Endothelial cell of umbilical vein (primary cell): ENCODE data around the gene GRIK1. TPM values are rescaled to one million over a fixed set of nuclear protein-coding genes. Genes with fewer than 3 reads are reported as not detected.

Source experiments
- BruUV-seq: library from RNA; stranded (reverse); fragments of 400-500 nt; replicated peaks from 2 replicates; lab custom pipeline; 2021; lab: Mats Ljungman, UMichigan
- CTCF ChIA-PET: fragments of 300-600, 350-600 bp; sonication (Branson Sonifier 250); formaldehyde crosslinking; loops from one replicate; lab custom pipeline; 2021; ENCODE audit warnings: antibody characterized with exemption, inconsistent platforms; lab: Charles Lee
- POLR2A ChIA-PET: fragments of 300-600, 350-600 bp; sonication (Branson Sonifier 250); formaldehyde crosslinking; loops from one replicate; lab custom pipeline; 2021; ENCODE audit warnings: antibody characterized with exemption, inconsistent platforms; lab: Charles Lee
- DNase-seq: peaks from one replicate; pipeline ENCODE4 v3.0.0-alpha.2; 2011; ENCODE audit warnings: low read depth, low spot score
- FAIRE-seq: peaks from 2 replicates; lab custom pipeline; 2011; peaks lifted over from hg19 to GRCh38; lab: Jason Lieb, UNC
- H2AFZ ChIP-seq: 2 replicates; pipeline ENCODE4 v1.6.0; 2012; ENCODE audit warnings: low read depth, low read length, control low read depth, inconsistent platforms
- H3K27ac ChIP-seq: 2 replicates; pipeline ENCODE4 v1.5.1; 2011; ENCODE audit warnings: low read depth, mild to moderate bottlenecking, control low read depth, low read length, moderate library complexity; ENCODE audit not compliant: insufficient read depth
- H3K27me3 ChIP-seq, 2 experiments: 2 replicates each; pipeline versions ENCODE4 v1.6.0 to v1.6.1; 2011; ENCODE audit warnings: low read length in 2 of 2, mixed read lengths in 1 of 2; ENCODE audit not compliant: control insufficient read depth in 2 of 2, insufficient read depth in 2 of 2
- H3K36me3 ChIP-seq, 2 experiments: 2 replicates in 1 of 2; 3 replicates in 1 of 2; pipeline ENCODE4 v1.5.1; 2011; ENCODE audit warnings: low read length in 2 of 2, mild to moderate bottlenecking in 1 of 2, moderate library complexity in 1 of 2; ENCODE audit not compliant: control insufficient read depth in 2 of 2, insufficient read depth in 2 of 2; ENCODE audit errors: extremely low read depth in 1 of 2
- H3K4me1 ChIP-seq: 3 replicates; pipeline ENCODE4 v1.5.1; 2011; ENCODE audit warnings: mild to moderate bottlenecking, low read length; ENCODE audit not compliant: control insufficient read depth, insufficient read depth; ENCODE audit errors: extremely low read depth
- H3K4me2 ChIP-seq: 2 replicates; pipeline ENCODE4 v1.6.1; 2011; ENCODE audit warnings: low read length, control low read depth, mixed read lengths; ENCODE audit not compliant: insufficient read depth
- H3K4me3 ChIP-seq, 3 experiments: fragments of 200-600 bp in 1 of 3; sonication (generic), shearing (Covaris generic) in 1 of 3; replicated peaks in 1 of 3; 2 replicates each; pipeline ENCODE4 v1.5.1; 2011 to 2016; ENCODE audit warnings: control low read depth in 3 of 3, low read length in 3 of 3, mild to moderate bottlenecking in 2 of 3, inconsistent platforms in 1 of 3, low read depth in 1 of 3, moderate library complexity in 1 of 3; ENCODE audit not compliant: insufficient read depth in 1 of 3
- H3K79me2 ChIP-seq: 2 replicates; pipeline ENCODE4 v1.6.0; 2012; ENCODE audit warnings: low read length, inconsistent platforms; ENCODE audit not compliant: control insufficient read depth, insufficient read depth
- H3K9ac ChIP-seq: replicated peaks from 2 replicates; pipeline ENCODE3; 2011; ENCODE audit warnings: low read length, control low read depth; ENCODE audit not compliant: insufficient read depth; ENCODE audit errors: extremely low read depth
- H3K9me1 ChIP-seq: replicated peaks from 3 replicates; pipeline ENCODE4 v1.6.0; 2011; ENCODE audit warnings: mild to moderate bottlenecking, low read length; ENCODE audit not compliant: control insufficient read depth, insufficient read depth; ENCODE audit errors: extremely low read depth
- H3K9me3 ChIP-seq: replicated peaks from 2 replicates; pipeline ENCODE4 v1.5.1; 2012; ENCODE audit warnings: low read length, inconsistent platforms; ENCODE audit not compliant: control insufficient read depth, insufficient read depth
- H4K20me1 ChIP-seq: replicated peaks from 2 replicates; pipeline ENCODE3; 2011; ENCODE audit warnings: mild to moderate bottlenecking, low read length; ENCODE audit not compliant: control insufficient read depth, insufficient read depth; ENCODE audit errors: extremely low read depth
- CTCF ChIP-seq, 2 donors: IDR thresholded peaks; 1 replicate in 1 of 2; 2 replicates in 1 of 2; pipeline ENCODE4 v1.5.1; 2011; ENCODE audit warnings: low read length in 2 of 2, mild to moderate bottlenecking in 2 of 2, moderate library complexity in 2 of 2, control low read depth in 1 of 2, inconsistent platforms in 1 of 2, low read depth in 1 of 2; ENCODE audit not compliant: insufficient read depth in 1 of 2; ENCODE audit errors: extremely low read depth in 1 of 2
- EZH2 ChIP-seq: IDR thresholded peaks from 2 replicates; pipeline ENCODE4 v1.6.1; 2012; ENCODE audit warnings: borderline replicate concordance, low read depth, mild to moderate bottlenecking, moderate library complexity, low read length, inconsistent platforms; ENCODE audit not compliant: severe bottlenecking
- FOS ChIP-seq: IDR thresholded peaks from 2 replicates; pipeline ENCODE4 v1.6.1; 2011; ENCODE audit warnings: mild to moderate bottlenecking, low read length, moderate library complexity, borderline replicate concordance; ENCODE audit not compliant: insufficient read depth
- GATA2 ChIP-seq: IDR thresholded peaks from 2 replicates; pipeline ENCODE4 v1.7.0; 2011; ENCODE audit warnings: low read depth, mild to moderate bottlenecking, moderate library complexity, mixed read lengths, low read length; ENCODE audit not compliant: insufficient read length, insufficient read depth
- JUN ChIP-seq: IDR thresholded peaks from 2 replicates; pipeline ENCODE4 v1.6.1; 2011; ENCODE audit warnings: borderline replicate concordance, low read depth; ENCODE audit not compliant: insufficient read length, insufficient read depth
- MAX ChIP-seq: IDR thresholded peaks from 2 replicates; pipeline ENCODE4 v1.6.1; 2011; ENCODE audit not compliant: insufficient read depth, insufficient read length
- MYC ChIP-seq: IDR thresholded peaks from one replicate; pipeline ENCODE4 v1.6.1; 2011; ENCODE audit warnings: mild to moderate bottlenecking, low read depth, low read length
- POLR2A ChIP-seq: IDR thresholded peaks from 2 replicates; pipeline ENCODE4 v1.6.1; 2012; ENCODE audit warnings: low read depth, mild to moderate bottlenecking, control low read depth, low read length
- POLR2AphosphoS5 ChIP-seq: IDR thresholded peaks from 2 replicates; pipeline ENCODE4 v1.6.1; 2012; ENCODE audit warnings: low read depth, mild to moderate bottlenecking, control low read depth, low read length, moderate library complexity; ENCODE audit not compliant: insufficient read depth
- dilution Hi-C: fragments of 300-500 bp; cut with MboI; formaldehyde crosslinking; loops from one replicate; pipeline ENCODE4 v1.15.0; 2019; ENCODE audit warnings: low sequenced_read_pairs; ENCODE audit not compliant: extremely low pct_ligation_motif_present
- intact Hi-C: fragments of 100-400 bp; cut with micrococcal nuclease; formaldehyde crosslinking; loops from one replicate; pipeline ENCODE4 v1.10.0; 2022
- polyA plus RNA-seq, 4 experiments: library from polyadenylated mRNA; depleted of rRNA in 3 of 4; stranded (reverse) in 3 of 4; unstranded in 1 of 4; fragments of >200 nt; gene quantifications; 2 replicates each; pipeline versions ENCODE4 v1.2.1 to v1.2.3, GENCODE V29; 2011 to 2012; ENCODE audit warnings: missing spikeins in 1 of 4
- total RNA-seq: library from RNA; stranded (reverse); gene quantifications from 2 replicates; pipeline ENCODE4 v1.2.3, GENCODE V29; 2021

Gene GRIK1
- total and polyA plus RNA-seq, 2 donors (not counting 3 experiments of a cell fraction or from before 2014, with no cell fraction given), result not detected

GRCh38 chr21:29521872-29522271, 417.9 kb downstream of the GRIK1 start:
- Histone ChIP-seq H3K9me1 (no peaks in the 10 kb centered on the region), H3K4me3 (no peak overlapping the region), H3K9ac (no peak overlapping the region), H2AFZ (no peak overlapping the region), H3K27me3 (no peaks in the 10 kb centered on the region), H3K4me1 (no peaks in the 10 kb centered on the region), H4K20me1 (no peaks in the 10 kb centered on the region), H3K36me3 (no peaks in the 10 kb centered on the region), H3K79me2 (no peaks in the 10 kb centered on the region), H3K4me2 (no peak overlapping the region), H3K9me3 (no peaks in the 10 kb centered on the region), H3K27ac (no peak overlapping the region)
- intact Hi-C loops, result no loop called here
- FAIRE-seq, result no peak
- no peak for TF ChIP-seq POLR2A
- TF ChIP-seq GATA2, result no peak
- no TSS peak for BruUV-seq
- ChIA-PET CTCF (interaction anchor here (0.7 kb wide), 1 partner anchor 60 kb away, joined by 4 read pairs; no protein-coding TSS in a partner anchor), POLR2A (no interaction called here)
- dilution Hi-C loops, result no loop called here
- no peak for DNase-seq

- no peaks in the 10 kb centered on the region for H3K4me1 ChIP-seq
- ChIA-PET POLR2A (no interaction called here), CTCF (no interaction called here)
- no peaks in the 10 kb centered on the region for H3K9me3 ChIP-seq
- DNase-seq, result no peak
- no peak for FAIRE-seq
- TF ChIP-seq POLR2AphosphoS5 (no peak), EZH2 (no peak), CTCF (IDR thresholded peaks at IDR 0.05; ENCODE audit: extremely low read depth in 1 of 2, insufficient read depth in 1 of 2, low read depth in 1 of 2, low read length in 2 of 2) (no peak), POLR2A (no peak), JUN (no peak), MYC (no peak), FOS (no peak), MAX (no peak)
- dilution Hi-C loops (no loop called here), intact Hi-C loops (no loop called here)
- BruUV-seq, result no TSS peak
- no peaks in the 10 kb centered on the region for H3K9me1 ChIP-seq
- H3K27me3 ChIP-seq, result no peaks in the 10 kb centered on the region
- no peak overlapping the region for H3K4me3 ChIP-seq
- H3K27ac ChIP-seq, result no peak overlapping the region
- no peaks in the 10 kb centered on the region for H3K79me2 ChIP-seq
- no peak overlapping the region for H2AFZ ChIP-seq
- no peaks in the 10 kb centered on the region for H4K20me1 ChIP-seq
- H3K9ac ChIP-seq, result no peak overlapping the region
- H3K4me2 ChIP-seq, result no peak overlapping the region
- no peaks in the 10 kb centered on the region for H3K36me3 ChIP-seq
These were observed 419.6 kb downstream of the GRIK1 start for GRCh38 chr21:29520171-29520570.
